CD4-positive, alpha-beta T cell treated with Interleukin-4 for 1 hour (primary cell): ENCODE measurements around the gene CNTNAP2.

Experiments used
- DNase-seq, 2 donors: peaks; one replicate each; pipeline ENCODE4 v3.0.0-alpha.2; 2020 to 2022

Gene CNTNAP2

DNA sequence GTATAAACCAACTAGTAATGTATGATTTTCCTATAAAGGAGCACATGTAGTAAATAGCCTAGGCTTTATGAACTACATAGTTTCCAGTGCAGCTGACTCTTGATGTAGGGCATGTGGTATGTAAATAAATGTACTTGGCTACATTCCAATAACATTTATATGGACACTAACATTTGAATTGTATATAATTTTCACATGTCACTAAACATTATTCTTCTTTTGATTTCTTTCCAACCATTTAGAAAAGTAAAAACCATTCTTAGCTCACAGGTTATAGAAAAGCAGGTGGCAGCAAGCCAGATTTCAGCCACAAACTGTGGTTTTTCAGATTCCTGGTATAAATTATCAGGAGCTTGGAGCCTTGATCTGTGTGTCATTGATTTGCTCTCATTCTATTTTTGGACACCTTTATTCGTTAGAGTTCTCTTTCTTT lies 1182.0 kb downstream of the CNTNAP2 start:
- DNase-seq: no peak

DNA sequence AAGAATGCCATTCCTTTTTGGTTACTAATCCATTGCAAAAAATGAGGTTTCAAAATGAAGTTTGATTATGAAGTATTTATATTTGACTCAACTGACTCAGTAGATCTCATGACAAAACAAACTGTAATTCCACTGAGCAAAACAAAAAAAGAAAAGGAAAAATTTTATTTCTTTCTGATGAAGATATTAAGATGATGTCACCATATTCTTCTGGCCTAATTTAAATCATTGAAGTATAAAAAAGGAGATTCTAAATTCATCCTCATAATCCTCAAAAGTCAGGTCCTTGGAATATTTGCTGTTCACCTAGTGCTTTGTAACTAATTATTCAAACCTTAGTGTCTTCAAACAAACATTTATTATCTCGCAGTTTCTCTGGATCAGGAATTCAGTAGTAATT lies 1183.7 kb downstream of the CNTNAP2 start:
- no peak for DNase-seq

DNA sequence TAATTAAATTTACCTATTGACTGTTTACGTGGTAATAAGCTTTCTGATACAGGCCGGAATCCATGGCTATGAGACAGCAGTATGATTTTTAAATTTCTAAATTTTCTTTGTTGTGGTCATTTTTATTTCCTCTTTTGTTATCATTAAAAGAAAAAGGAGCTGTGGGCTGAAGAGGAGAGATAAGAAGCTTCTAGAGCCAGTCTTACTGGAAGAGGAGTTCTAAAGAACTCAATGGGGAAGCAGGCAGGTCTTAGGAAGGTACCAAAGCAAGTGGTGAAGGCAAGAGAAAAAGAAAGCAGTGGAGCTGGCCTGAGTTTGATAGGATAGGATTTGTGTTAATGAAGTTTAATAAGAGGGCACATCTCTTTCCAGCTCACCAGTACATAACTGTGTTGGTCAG lies 1187.8 kb downstream of the CNTNAP2 start:
- DNase-seq: no peak

DNA sequence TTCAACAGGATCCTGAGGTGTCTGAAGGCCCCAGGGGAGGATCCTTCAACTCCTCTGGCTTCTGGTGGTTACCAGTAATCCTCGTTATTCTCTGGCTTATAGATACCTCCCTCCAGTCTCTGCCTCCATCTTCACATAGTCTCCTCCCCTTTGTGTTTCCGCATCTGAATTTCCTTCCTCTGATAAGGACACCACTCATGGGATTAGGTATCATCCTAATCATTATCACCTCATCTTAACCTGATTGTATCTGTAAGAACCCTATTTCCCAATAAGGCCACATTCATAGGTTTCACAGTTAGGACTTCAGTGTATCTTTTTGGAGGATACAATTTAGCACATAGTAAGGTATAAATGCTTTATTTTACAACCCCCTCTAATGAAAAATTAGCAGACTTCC lies 1189.2 kb downstream of the CNTNAP2 start:
- DNase-seq: no peak

DNA sequence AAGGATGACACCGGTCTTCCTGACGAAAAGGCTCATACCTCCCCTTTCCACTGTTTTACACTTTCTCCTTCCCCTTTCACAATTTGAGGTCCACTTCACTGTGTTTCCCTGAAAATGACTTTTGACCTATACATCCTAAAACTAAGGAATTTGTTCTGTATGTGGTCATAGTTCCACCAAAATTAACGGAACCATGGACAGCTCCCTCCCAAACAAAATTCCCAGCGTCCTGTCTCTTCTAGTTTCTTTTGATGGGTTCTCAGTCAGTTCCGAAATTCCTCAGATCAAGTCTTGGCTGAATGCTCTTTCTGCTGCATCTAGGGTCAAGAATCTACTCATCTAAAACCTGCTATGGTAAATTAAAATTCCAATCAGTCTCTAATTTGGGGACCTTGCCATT lies 1191.9 kb downstream of the CNTNAP2 start:
- DNase-seq: no peak

DNA sequence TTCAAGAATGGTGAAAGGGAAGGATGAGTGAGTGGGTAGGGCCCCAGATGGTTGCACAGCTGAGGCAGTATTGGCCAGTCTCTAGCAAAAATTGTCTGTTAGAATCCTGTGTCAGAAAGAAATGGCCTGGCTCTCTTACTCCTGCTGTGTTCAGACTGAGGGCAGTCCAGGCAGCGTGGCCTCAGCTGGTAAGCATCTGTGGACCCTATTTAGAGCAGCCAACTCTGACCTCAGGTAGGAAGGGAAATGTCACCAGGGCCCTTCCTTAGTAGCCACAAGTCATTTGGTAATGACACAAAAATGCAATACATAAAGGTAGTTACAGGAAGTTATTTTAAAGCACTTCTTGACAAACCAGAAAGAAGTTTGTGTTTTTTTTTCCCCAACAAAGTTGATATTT lies 1194.7 kb downstream of the CNTNAP2 start:
- DNase-seq: no peak

DNA sequence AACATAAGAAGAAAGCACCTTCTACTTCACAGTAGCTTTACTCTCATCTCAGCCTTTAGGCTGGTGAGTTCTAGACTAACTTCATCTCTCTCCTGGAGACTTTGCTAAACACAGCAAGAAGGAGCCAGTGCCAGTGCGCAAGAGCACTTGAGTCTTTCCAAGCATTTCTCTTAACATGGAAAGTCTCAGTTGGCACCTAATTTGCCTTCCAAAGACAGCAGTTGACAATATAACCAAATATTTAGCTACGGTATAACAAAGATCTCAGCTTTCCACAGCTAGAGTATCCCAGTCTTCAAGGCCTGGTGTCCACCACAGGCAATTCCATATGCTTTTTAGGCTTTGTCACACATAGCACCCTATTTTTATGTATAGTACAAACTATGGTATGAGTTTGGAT lies 1204.9 kb downstream of the CNTNAP2 start:
- DNase-seq: no peak

DNA sequence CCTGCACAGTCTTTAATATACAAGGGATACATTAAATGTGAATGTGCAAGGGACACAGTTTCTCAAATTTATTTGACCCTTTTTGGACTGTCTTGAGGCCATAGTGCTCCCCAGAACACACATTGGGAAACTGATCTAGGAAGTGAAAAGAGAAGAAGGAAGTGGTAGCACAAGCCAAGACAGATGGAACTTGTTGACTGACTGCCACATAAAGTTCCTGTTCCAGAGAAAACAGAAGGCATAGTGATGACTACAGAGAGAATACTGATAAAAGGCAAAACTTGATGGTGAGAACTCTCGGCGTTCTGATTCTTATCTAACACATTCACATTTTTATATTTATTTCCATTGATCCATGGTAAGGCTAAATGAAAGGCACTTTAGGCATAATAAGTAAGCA lies 1216.4 kb downstream of the CNTNAP2 start:
- no peak for DNase-seq

DNA sequence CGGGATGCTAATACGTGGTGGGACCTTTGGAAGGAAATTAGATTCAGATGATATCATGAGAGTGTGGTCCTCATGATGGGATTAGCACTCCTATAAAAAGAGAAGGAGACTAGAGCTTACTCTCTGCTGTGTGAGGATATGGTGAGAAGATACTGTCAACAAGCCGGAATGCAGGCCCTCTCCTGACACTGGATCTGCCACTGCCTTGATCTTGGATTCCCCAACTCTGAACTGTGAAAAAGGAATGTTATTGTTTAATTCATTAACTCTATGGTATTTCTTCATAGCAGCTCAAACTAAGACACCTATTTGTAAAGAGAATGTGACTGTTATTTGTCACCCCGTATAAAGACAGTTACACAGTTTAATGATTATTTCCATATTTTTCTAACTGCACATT lies 1246.5 kb downstream of the CNTNAP2 start:
- no peak for DNase-seq

DNA sequence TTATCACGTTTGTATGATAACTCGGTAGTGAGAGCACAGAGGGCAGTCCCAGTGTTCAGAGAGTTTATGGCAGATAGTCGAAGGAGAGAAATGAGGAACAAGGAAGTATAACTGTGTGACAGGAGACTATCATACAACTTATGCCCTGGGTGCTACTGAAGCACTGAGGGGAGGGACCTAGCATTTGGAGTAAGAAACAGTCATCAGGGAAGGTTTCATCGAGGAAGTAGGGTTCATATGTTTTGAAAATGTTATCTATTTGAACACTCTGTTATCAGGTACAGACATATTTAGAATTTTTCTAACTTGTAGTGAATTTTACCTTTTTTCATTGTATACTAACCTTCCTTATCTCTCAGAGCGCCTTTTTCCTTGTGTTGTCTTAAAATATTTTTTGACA lies 1259.6 kb downstream of the CNTNAP2 start:
- DNase-seq: no peak

DNA sequence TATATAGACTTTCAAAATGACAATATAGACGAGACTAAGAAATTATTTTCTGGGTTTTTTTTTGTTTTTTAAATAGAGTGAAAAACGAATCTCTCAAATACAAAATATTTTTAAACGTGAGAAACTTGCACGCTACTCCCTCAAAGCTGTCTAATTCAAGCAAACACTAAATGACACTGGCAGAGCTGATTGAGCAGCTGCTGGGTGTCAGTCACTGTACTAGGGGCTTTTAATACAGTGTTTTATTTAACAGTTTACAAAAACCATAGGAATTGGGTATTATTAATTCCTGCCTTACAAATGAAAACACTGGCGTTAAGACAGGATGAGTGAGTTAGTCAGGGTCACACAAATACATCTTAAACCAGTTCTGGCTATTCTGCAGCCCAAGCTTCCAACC lies 1264.3 kb downstream of the CNTNAP2 start:
- no peak for DNase-seq

DNA sequence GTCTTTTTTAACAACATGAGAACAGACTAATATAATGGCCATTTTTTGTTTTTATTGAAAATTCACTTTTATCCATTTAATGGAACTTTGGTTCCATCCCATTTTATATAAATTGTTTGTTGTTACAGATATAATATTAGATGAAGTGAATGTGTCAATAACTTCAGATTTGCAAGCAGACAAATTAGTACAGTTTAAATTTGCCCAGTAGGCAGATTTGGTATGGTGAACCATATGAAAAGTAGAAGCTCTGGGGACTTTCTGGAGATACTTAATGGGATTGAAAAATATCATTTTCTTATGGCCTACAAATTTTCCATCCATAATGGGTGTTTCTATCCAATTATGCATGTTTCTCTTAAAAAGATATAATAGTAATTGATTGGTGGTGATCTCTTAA lies 1277.7 kb downstream of the CNTNAP2 start:
- no peak for DNase-seq

DNA sequence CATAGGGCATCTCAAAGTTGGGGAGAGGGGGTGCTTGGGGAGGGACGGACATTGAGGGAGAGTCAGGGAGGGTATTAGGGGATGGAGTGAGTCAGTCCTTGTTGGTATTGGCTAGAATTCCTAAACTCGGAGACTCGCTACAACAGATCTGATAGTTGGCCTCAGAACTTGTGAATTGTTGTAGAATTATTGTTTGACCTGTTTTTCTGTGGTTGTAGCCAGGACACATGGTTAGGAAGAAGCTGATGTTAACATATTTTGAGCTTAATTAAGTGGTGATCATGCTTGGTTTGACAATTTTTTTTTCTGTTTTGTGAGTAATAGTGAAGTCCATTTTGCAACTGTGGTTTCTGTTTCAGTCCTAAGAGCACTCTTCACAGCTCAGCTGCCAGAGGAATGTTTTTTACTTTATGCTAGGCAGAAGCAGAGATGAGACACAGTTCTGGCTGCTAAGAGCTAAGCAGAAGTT lies 1283.7 kb downstream of the CNTNAP2 start:
- DNase-seq: no peak

DNA sequence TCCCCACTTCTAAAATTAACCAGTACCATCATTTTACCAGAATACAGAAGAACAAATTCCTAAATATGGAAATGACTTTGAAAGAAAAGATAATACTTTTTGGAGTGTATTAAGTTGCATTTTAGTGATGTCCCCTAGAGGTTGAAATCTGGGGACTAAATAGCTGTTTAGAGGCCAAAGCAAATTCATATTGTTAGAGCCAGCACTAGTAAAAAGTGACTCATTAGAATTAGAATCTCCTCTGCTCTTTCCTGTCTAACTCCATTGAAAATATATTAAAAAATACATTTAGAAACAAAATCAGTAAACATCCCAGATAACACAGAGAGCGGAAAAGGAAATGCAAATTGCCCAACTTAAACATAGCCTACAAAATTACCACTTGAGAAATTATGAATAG lies 1284.3 kb downstream of the CNTNAP2 start:
- no peak for DNase-seq

DNA sequence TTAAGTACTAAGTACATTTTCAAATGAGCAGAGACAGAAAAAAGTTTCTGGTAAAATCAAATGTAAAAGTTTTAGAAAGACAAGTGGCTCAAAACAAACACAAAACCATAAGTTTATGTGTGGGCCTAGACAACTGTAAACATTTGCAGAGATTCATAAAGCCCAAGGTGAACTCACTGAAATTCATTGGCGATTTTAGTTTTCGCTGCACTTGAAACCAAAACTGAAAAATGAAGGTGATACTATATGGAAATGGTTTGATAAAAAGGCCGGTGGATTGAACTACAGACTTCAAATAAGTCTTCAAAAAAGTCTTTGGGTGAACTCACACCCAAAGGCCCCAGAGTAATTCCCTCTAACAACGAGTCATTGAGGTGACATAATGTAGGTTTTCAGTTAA lies 1289.0 kb downstream of the CNTNAP2 start:
- no peak for DNase-seq

DNA sequence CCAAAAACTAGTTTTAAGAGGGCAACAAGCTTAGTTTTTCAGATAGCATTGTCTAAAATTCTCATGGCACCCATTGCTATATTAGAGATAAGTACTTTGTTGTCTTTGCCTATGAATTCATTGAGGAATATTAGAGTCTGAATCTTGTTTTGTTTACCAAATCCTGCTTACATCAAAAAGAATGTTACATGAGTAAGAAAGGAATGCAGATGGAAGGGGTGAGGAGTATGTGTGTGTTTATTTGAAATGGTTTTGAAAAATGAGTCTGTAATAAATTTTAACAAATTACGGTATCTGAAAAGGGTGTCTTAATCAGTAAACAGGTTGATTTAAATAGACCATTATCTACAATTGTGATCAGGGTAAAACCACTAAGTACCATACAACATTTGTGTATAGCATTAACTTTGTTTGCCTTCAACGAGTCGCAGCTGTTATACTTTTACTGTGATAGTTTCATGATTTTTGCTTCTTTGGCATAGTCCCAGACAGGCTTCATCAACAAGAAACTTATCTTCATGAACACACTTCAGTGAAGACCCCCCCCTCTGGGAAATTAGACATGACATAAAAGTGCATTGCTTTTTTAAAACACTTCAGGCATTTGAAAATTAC lies 1290.0 kb downstream of the CNTNAP2 start:
- DNase-seq: no peak

DNA sequence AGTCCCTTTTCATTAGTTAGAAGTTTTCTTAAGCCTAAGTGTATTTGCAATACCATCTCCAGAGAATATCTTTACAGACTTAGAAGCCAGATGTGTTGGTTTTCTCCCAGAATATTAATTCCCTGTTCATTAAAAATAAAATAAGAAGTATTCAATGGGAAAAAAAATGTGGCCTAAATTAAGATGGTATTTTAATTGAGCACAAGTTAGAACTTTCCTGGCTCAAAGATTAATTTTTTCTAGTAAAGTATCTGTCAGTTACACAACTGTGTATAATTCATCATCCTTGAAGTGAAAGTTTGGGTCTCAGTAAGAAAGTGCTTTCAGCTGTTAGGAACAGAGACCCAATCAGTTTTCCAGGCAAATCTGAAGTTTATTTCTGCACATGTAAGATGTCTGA lies 1294.5 kb downstream of the CNTNAP2 start:
- no peak for DNase-seq

DNA sequence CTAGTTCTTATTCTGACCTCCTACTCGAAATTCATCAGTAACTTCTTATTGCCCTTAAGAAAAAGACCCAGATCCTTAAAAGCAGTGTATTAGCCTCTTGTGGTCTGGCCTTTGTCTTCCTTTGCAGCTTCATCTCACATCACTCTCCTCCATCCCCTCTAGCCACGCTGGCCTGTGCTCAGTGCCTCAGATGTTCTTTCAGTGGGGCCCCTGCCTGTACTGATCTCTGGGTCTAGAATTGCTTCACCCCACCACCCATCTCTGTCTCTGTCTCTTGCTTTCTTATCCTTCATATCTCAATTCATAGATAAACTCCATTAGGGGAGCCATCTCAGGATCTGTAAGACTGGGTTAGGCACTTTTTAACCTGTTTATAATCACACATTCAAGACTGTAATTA lies 1295.5 kb downstream of the CNTNAP2 start:
- no peak for DNase-seq

DNA sequence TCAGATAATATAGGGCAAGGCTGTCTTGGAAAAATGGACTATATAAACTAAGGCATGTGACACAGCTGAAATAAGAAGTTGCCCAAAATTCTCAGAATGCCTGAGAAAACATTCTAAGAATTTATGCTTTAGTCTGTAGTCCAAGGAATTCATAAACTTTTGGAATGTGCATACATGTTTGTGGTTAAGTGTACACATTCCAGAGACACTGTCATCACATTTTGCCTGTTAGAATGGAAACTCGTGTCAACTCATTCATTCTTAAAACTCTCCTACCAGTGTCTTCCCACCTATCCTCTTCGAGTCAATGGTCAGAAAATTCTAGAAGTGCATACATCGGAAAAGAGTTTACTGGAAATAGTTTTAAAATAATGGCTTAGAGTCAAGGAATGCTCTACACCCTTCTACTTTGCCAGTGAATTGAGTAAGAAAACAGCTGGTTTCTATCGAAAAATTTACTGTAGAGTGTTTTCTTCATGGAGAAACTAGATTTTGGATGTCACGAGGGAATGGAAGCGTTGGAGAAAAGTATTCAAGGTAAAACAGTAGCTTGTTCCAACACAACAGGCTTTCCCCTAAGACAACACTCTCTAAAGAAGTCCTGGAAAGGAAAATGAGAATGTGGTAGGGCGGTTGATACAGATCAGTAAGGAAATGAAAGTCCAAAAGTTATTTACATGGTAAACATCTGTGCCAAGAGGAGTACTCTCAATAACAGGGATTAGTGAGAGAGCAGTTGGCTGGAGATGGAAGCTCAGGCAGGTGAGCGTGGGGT lies 1296.4 kb downstream of the CNTNAP2 start:
- DNase-seq: no peak

DNA sequence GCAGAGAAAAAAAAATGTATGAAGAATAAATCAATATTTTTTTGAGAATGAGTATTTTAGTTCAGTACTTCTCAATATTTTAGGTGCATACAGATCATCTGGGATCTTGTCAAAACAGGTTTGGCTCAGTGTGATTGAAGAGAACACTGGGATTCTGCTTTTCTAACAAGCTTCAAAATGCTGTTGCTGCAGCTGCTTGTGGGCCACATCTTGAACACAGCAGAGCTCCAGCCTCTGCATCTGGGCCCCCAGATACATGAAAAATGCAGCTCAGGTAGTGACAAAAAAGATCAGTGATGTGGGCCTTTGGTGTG lies 1296.9 kb downstream of the CNTNAP2 start:
- DNase-seq: no peak

DNA sequence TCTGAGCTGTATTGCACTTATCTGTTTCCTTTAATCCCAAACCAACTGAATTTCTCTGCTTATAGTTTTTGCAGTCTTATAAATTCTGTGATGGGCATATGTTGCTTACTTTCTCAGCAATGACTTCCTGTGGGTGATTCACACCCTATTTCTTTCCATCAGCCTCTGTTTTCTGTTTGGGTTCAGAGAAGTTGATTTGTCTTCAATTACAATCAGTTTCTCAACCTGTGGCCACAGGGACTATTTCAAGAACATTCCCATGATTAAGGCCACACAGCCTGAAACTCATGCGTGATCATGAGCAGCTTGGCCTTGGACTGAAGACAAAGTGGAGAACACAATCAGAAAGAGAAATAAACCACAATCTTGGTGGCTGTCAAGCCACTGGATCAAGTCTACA lies 1299.4 kb downstream of the CNTNAP2 start:
- no peak for DNase-seq

DNA sequence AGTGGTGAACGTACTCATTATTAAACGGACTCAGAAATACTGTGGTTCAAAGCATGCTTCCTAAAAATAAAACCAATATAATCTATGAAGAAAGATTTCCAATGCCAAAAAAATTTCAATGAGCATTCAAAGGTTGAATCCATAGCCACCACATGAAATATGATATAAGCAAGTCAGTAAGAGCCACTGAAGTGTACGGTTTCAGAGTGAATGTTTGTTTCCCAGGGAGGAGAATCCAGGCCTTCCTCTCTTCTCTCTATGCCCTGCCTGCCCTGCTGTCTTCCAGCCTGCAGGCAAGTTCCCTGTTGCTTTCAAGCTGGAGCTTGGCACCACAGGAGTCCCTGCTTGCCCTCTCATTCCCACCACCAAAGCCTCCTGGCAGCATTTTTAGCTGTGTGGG lies 1302.4 kb downstream of the CNTNAP2 start:
- no peak for DNase-seq

DNA sequence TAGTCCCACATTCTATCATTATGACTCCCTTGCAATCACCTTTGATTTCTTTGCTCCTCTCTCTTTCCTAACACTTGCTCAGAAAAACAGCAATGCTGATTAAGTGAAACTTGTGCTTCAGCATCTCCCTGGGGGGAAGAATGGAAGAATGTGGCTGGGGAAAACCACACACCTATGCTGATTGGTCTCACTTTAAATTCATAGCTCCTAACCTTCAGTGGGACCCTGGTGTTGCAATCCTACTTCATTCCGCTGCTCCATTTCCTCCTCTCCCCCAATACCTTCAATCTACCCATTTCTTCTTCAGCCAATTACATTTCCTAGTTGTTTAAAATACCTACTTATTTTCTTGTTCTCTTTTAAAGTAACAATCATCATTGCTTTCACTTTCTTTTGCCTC lies 1307.3 kb downstream of the CNTNAP2 start:
- DNase-seq: no peak

DNA sequence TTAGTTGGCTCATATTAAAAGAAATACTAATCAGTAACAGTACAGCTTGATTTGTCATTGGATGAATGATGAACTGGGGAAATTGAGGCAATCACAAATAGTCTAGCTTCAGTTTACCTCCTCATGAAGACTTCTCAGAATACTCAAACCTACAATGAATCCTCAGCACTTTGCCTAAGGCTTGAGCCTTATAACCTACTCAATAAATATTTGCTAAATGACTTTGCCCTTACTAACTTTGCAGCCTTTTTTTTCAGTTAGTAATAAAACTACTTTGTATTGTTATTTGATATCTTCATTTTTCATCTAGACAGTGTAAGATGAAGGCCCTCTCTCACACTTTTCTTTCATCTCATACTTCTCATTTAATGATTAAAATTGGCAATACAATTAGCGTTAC lies 1311.5 kb downstream of the CNTNAP2 start:
- no peak for DNase-seq

DNA sequence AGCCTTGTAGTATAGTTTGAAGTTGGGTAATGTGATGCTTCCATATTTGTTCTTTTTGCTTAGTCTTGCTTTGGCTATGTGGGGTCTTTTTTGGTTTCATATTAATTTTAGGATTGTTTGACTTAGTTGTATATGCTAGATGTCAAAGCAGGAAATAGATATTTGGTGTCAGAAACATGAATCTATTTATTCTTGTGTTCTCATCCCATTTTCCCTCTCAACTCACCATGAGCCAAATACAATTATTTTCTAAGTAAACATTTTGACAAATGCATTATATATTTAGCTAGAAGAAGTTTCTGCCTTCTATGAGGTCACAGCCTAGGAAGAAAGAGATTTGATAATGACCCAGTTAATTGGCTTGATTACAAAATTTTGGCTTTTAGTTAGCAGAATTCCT lies 1313.4 kb downstream of the CNTNAP2 start:
- no peak for DNase-seq
